Measurements from ENCODE around the gene PRR13.

- TF ChIP-seq LEF1 (IDR thresholded peaks at IDR 0.05; ENCODE audit: borderline replicate concordance), result no peak
- TF ChIP-seq BHLHE40 (IDR thresholded peaks at IDR 0.05; ENCODE audit: borderline replicate concordance), result no peak
- TF ChIP-seq SUZ12 (IDR thresholded peaks at IDR 0.05), result no peak
- TF ChIP-seq ZNF384 (IDR thresholded peaks at IDR 0.05), result no peak
- no peak for TF ChIP-seq CTBP1 (IDR thresholded peaks at IDR 0.05; ENCODE audit: borderline replicate concordance)
- no peak for TF ChIP-seq FOXA1 (IDR thresholded peaks at IDR 0.05)
- TF ChIP-seq SP1 (IDR thresholded peaks at IDR 0.05), result no peak
- TF ChIP-seq PKNOX1 (IDR thresholded peaks at IDR 0.05), result no peak
- TF ChIP-seq ELF4 (IDR thresholded peaks at IDR 0.05), result no peak
- TF ChIP-seq ARNT (IDR thresholded peaks at IDR 0.05), result no peak
Observed at GRCh38 chr12:53467880-53468279, 26.3 kb downstream of the PRR13 start.

Measured in HEK293T (cell line).